ENCODE measurements around the gene CAMSAP1.

The CAMSAP1 gene

GRCh38 chr9:135776893-135777622 is 130.3 kb downstream of the CAMSAP1 start:
- DNase-seq (ENCODE audit: low read depth in 2 of 2), result no peak

GRCh38 chr9:135775911-135776310 is 131.4 kb downstream of the CAMSAP1 start:
- DNase-seq (ENCODE audit: low read depth in 2 of 2), result no peak

GRCh38 chr9:135774794-135775525 is 132.4 kb downstream of the CAMSAP1 start:
- no peak for DNase-seq (ENCODE audit: low read depth in 2 of 2)

GRCh38 chr9:135774239-135774747 is 133.1 kb downstream of the CAMSAP1 start:
- DNase-seq (ENCODE audit: low read depth in 2 of 2), result no peak

GRCh38 chr9:135773530-135774238 is 133.7 kb downstream of the CAMSAP1 start:
- DNase-seq (ENCODE audit: low read depth in 2 of 2), result no peak

- DNase-seq (ENCODE audit: low read depth in 2 of 2), result no peak
Observed at GRCh38 chr9:135772702-135773493, 134.4 kb downstream of the CAMSAP1 start.

- no peak for DNase-seq (ENCODE audit: low read depth in 2 of 2)
Observed at GRCh38 chr9:135772056-135772646, 135.2 kb downstream of the CAMSAP1 start.

- DNase-seq (ENCODE audit: low read depth in 2 of 2), result no peak
Observed at GRCh38 chr9:135771401-135772051, 135.8 kb downstream of the CAMSAP1 start.

GRCh38 chr9:135770771-135771170 is 136.6 kb downstream of the CAMSAP1 start:
- no peak for DNase-seq (ENCODE audit: low read depth in 2 of 2)

GRCh38 chr9:135770203-135770535 is 137.2 kb downstream of the CAMSAP1 start:
- no peak for DNase-seq (ENCODE audit: low read depth in 2 of 2)

- DNase-seq (ENCODE audit: low read depth in 2 of 2), result no peak
Observed at GRCh38 chr9:135769489-135770202, 137.7 kb downstream of the CAMSAP1 start.

GRCh38 chr9:135768516-135769218 is 138.7 kb downstream of the CAMSAP1 start:
- DNase-seq (ENCODE audit: low read depth in 2 of 2), result no peak

- no peak for DNase-seq (ENCODE audit: low read depth in 2 of 2)
Observed at GRCh38 chr9:135766707-135767106, 140.6 kb downstream of the CAMSAP1 start.

GRCh38 chr9:135766251-135766650 is 141.1 kb downstream of the CAMSAP1 start:
- DNase-seq (ENCODE audit: low read depth in 2 of 2), result no peak

GRCh38 chr9:135765416-135765815 is 141.9 kb downstream of the CAMSAP1 start:
- no peak for DNase-seq (ENCODE audit: low read depth in 2 of 2)

GRCh38 chr9:135764731-135765130 is 142.6 kb downstream of the CAMSAP1 start:
- DNase-seq (ENCODE audit: low read depth in 2 of 2), result no peak

GRCh38 chr9:135763716-135764446 is 143.5 kb downstream of the CAMSAP1 start:
- no peak for DNase-seq (ENCODE audit: low read depth in 2 of 2)

- DNase-seq (ENCODE audit: low read depth in 2 of 2), result no peak
Observed at GRCh38 chr9:135762921-135763320, 144.4 kb downstream of the CAMSAP1 start.

- no peak for DNase-seq (ENCODE audit: low read depth in 2 of 2)
Observed at GRCh38 chr9:135761845-135762168, 145.5 kb downstream of the CAMSAP1 start.
